Bronchial epithelial cell (primary cell): ENCODE measurements around the gene SALL4. TPM values are rescaled to one million over a fixed set of nuclear protein-coding genes. Genes with fewer than 3 reads are reported as not detected.

ENCODE experiments used
- DNase-seq: peaks from one replicate; pipeline ENCODE4 v3.0.0-alpha.2; 2010; ENCODE audit warnings: low read depth
- FAIRE-seq: peaks from 2 replicates; lab custom pipeline; 2011; peaks lifted over from hg19 to GRCh38; lab: Jason Lieb, UNC
- H3K27me3 ChIP-seq: 2 replicates; pipeline ENCODE4 v1.5.1; 2011; ENCODE audit warnings: low read length; ENCODE audit not compliant: control insufficient read depth, insufficient read depth
- H3K36me3 ChIP-seq: 2 replicates; pipeline ENCODE4 v1.5.1; 2011; ENCODE audit warnings: low read length; ENCODE audit not compliant: control insufficient read depth, insufficient read depth
- H3K4me3 ChIP-seq: 2 replicates; pipeline ENCODE4 v1.5.1; 2011; ENCODE audit warnings: mild to moderate bottlenecking, low read depth, low read length, control low read depth
- total RNA-seq: library from RNA; depleted of rRNA; stranded (reverse); fragments of >200 nt; gene quantifications from 2 replicates; pipeline ENCODE4 v1.2.1, GENCODE V29; 2014
- TF ChIP-seq, protein P1 (sequence below): IDR thresholded peaks from 2 replicates; pipeline ENCODE4 v1.5.1; 2011; ENCODE audit warnings: mild to moderate bottlenecking, moderate library complexity, low read length, control low read depth, inconsistent platforms; ENCODE audit not compliant: insufficient read depth, severe bottlenecking

SALL4 gene
- total RNA-seq, 1 donor from 2014 or later = 0.26 TPM

- Histone ChIP-seq H3K36me3 (no peaks in the 10 kb centered on the region), H3K27me3 (no peaks in the 10 kb centered on the region), H3K4me3 (no peak overlapping the region)
- TF ChIP-seq, protein P1, sequence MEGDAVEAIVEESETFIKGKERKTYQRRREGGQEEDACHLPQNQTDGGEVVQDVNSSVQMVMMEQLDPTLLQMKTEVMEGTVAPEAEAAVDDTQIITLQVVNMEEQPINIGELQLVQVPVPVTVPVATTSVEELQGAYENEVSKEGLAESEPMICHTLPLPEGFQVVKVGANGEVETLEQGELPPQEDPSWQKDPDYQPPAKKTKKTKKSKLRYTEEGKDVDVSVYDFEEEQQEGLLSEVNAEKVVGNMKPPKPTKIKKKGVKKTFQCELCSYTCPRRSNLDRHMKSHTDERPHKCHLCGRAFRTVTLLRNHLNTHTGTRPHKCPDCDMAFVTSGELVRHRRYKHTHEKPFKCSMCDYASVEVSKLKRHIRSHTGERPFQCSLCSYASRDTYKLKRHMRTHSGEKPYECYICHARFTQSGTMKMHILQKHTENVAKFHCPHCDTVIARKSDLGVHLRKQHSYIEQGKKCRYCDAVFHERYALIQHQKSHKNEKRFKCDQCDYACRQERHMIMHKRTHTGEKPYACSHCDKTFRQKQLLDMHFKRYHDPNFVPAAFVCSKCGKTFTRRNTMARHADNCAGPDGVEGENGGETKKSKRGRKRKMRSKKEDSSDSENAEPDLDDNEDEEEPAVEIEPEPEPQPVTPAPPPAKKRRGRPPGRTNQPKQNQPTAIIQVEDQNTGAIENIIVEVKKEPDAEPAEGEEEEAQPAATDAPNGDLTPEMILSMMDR = no peak
- DNase-seq (no peak), FAIRE-seq (no peak)
These were observed 66.4 kb downstream of the SALL4 start for GRCh38 chr20:51735728-51736600.

GRCh38 chr20:51734876-51735720, 67.2 kb downstream of the SALL4 start:
- no peak for FAIRE-seq
- H3K36me3 ChIP-seq = no peaks in the 10 kb centered on the region
- no peak for DNase-seq

DNA sequence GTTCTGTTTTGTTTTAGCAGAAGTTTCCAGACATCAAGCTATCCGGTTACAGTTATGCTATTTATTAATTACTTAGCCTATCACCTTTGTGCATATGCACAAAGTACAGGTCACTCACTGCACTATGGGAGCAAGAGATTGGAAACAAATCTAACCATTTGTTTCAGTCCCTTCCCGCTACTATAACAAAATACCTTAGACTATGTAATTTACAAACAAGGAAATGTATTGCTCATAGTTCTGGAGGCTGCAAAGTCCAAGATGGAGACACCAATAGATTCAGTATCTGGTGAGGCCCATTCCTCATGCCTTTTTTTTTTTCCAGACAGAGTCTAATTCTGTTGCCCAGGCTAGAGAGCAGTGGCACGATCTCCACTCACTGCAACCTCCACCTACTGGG, 69.3 kb downstream of the SALL4 start:
- Histone ChIP-seq H3K27me3 (no peaks in the 10 kb centered on the region), H3K4me3 (no peak overlapping the region), H3K36me3 (no peaks in the 10 kb centered on the region)
- no peak for FAIRE-seq
- DNase-seq = no peak
- TF ChIP-seq, protein P1 = no peak

More at GRCh38 chr20:51734876-51735720, 67.2 kb downstream of the SALL4 start:
- TF ChIP-seq, protein P1 = no peak
- H3K27me3 ChIP-seq = no peaks in the 10 kb centered on the region
- H3K4me3 ChIP-seq = no peak overlapping the region

Other genes with a start within 250 kb of the SALL4 start
- gene ATP9A, start 34.1 kb downstream of the SALL4 start, total RNA-seq = 22.7 and 26.3 TPM in 2 replicates